ENCODE results near the gene DCLRE1B. TPM values are rescaled to one million over a fixed set of nuclear protein-coding genes. Genes with fewer than 3 reads are reported as not detected.

Gene DCLRE1B
- total and polyA plus RNA-seq, 8 donors: 0.68 to 2.7 (median 1.3) TPM

- Histone ChIP-seq H3K36me3 (no peaks in the 10 kb centered on the region), H3K4me1 (peaks cover 26 to 43% (median 39%) of the 10 kb centered on the region in 3 donors), H3K9me3 (no peaks in the 10 kb centered on the region), H3K27me3 (no peaks in the 10 kb centered on the region), H3K4me3 (no peak overlapping the region), H3K27ac (no peak overlapping the region)
- DNase-seq (no peak), ATAC-seq (no peak), FAIRE-seq (no peak)
- no peak for TF ChIP-seq CTCF (IDR thresholded peaks at IDR 0.05)
- intact Hi-C loops (cut with DNase I): no loop called here
These were observed 28.9 kb downstream of the DCLRE1B start for GRCh38 chr1:113934006-113934405.

- FAIRE-seq: no peak
- DNase-seq: no peak
- Histone ChIP-seq H3K36me3 (no peaks in the 10 kb centered on the region), H3K4me3 (no peak overlapping the region), H3K27me3 (no peaks in the 10 kb centered on the region), H3K9me3 (no peaks in the 10 kb centered on the region), H3K27ac (no peak overlapping the region), H3K4me1 (peaks cover 26 to 45% (median 39%) of the 10 kb centered on the region in 3 donors)
- WGBS, 2 donors: 54 to 61% methylated on average over 5 of the region's 5 CpGs
- intact Hi-C loops (cut with DNase I): no loop called here
- no peak for TF ChIP-seq CTCF (IDR thresholded peaks at IDR 0.05)
- ATAC-seq: no peak
These were observed 29.5 kb downstream of the DCLRE1B start for GRCh38 chr1:113934511-113935055.

- intact Hi-C loops (cut with DNase I): no loop called here
- no peak for TF ChIP-seq CTCF (IDR thresholded peaks at IDR 0.05)
- Histone ChIP-seq H3K27ac (no peak overlapping the region), H3K36me3 (no peaks in the 10 kb centered on the region), H3K4me3 (no peak overlapping the region), H3K27me3 (no peaks in the 10 kb centered on the region), H3K4me1 (peaks cover 26 to 48% (median 39%) of the 10 kb centered on the region in 3 donors), H3K9me3 (no peaks in the 10 kb centered on the region)
- WGBS, 2 donors: 88 to 98% methylated on average over 1 of the region's 1 CpG
- ATAC-seq (no peak), DNase-seq (no peak), FAIRE-seq (no peak)
These were observed 30.1 kb downstream of the DCLRE1B start for GRCh38 chr1:113935176-113935575.

- 82 to 89% methylated on average over 1 of the region's 1 CpG for WGBS, 2 donors
These were observed 30.8 kb downstream of the DCLRE1B start for GRCh38 chr1:113935970-113936369.

More at GRCh38 chr1:113935970-113936369, 30.8 kb downstream of the DCLRE1B start:
- ATAC-seq: no peak
- Histone ChIP-seq H3K27me3 (no peaks in the 10 kb centered on the region), H3K36me3 (no peaks in the 10 kb centered on the region), H3K27ac (no peak overlapping the region), H3K4me3 (no peak overlapping the region), H3K4me1 (peaks cover 26 to 44% (median 36%) of the 10 kb centered on the region in 3 donors), H3K9me3 (no peaks in the 10 kb centered on the region)
- no peak for TF ChIP-seq CTCF (IDR thresholded peaks at IDR 0.05)
- no peak for DNase-seq
- intact Hi-C loops (cut with DNase I): no loop called here
- no peak for FAIRE-seq

Data from pancreas (tissue), 10 donors.